K562 (cell line): ENCODE results near the gene IDH3G. TPM values are rescaled to one million over a fixed set of nuclear protein-coding genes. Genes with fewer than 3 reads are reported as not detected.

ENCODE experiments used
- ATAC-seq: fragments of 200-7000 bp; cut with Tn5 transposase; 3 replicates; pipeline ENCODE4 v1.9.1; 2020; ENCODE audit warnings: moderate library complexity
- BruUV-seq: library from RNA; stranded (reverse); fragments of 400-500 nt; replicated peaks from 2 replicates; lab custom pipeline; 2021; lab: Mats Ljungman, UMichigan
- CTCF ChIA-PET: fragments of 300-600 bp; formaldehyde crosslinking; extraction: SDS; loops from one replicate; lab custom pipeline; 2021; ENCODE audit warnings: low intra/inter-chr PET ratio; lab: Yijun Ruan, JAX
- POLR2A ChIA-PET: fragments of 300-600, 350-650 bp; sonication (Branson Sonifier 250); formaldehyde crosslinking; extraction: SDS; loops from one replicate; lab custom pipeline; 2021; ENCODE audit warnings: antibody characterized with exemption, inconsistent platforms; lab: Yijun Ruan, JAX
- DNase-seq, 4 experiments: peaks; one replicate each; pipeline versions ENCODE4 v3.0.0 to v3.0.0-alpha.2; 2011 to 2018; ENCODE audit warnings: low spot score in 3 of 4, mixed read lengths in 3 of 4; ENCODE audit errors: extremely low read depth in 1 of 4
- FAIRE-seq: peaks from 2 replicates; lab custom pipeline; 2011; peaks lifted over from hg19 to GRCh38; lab: Jason Lieb, UNC
- H2AFZ ChIP-seq: 2 replicates; pipeline ENCODE4 v1.6.0; 2011; ENCODE audit warnings: low read depth, low read length, control low read depth, inconsistent platforms
- H3K27ac ChIP-seq: fragments of 200-600 bp; 3 replicates; pipeline ENCODE4 v1.8.0; 2011; ENCODE audit warnings: low read depth, mild to moderate bottlenecking, control low read depth, inconsistent platforms, low read length, moderate library complexity, mixed read lengths; ENCODE audit errors: extremely low read depth
- H3K27me3 ChIP-seq, 2 experiments: fragments of 300-600 bp in 1 of 2; 2 replicates in 1 of 2; 3 replicates in 1 of 2; pipeline versions ENCODE4 v1.6.0 to v1.8.0; 2011; ENCODE audit warnings: inconsistent platforms in 2 of 2, low read length in 2 of 2, mild to moderate bottlenecking in 1 of 2, mixed read lengths in 1 of 2, moderate library complexity in 1 of 2; ENCODE audit not compliant: control insufficient read depth in 2 of 2, insufficient read depth in 2 of 2
- H3K36me3 ChIP-seq: fragments of 300-600 bp; 3 replicates; pipeline ENCODE4 v1.8.0; 2011; ENCODE audit warnings: mild to moderate bottlenecking, low read length, inconsistent platforms; ENCODE audit not compliant: control insufficient read depth, insufficient read depth
- H3K4me1 ChIP-seq, 2 experiments: fragments of 200-600 bp in 1 of 2; replicated peaks in 1 of 2; 2 replicates in 1 of 2; 3 replicates in 1 of 2; pipeline versions ENCODE4 v1.5.1 to v1.8.0; 2011; ENCODE audit warnings: inconsistent platforms in 2 of 2, low read length in 2 of 2, mild to moderate bottlenecking in 1 of 2, mixed read lengths in 1 of 2, moderate library complexity in 1 of 2; ENCODE audit not compliant: control insufficient read depth in 2 of 2, insufficient read depth in 2 of 2
- H3K4me2 ChIP-seq: 2 replicates; pipeline ENCODE4 v1.6.1; 2011; ENCODE audit warnings: low read length, control low read depth, inconsistent platforms, mixed read lengths; ENCODE audit not compliant: insufficient read depth
- H3K4me3 ChIP-seq: fragments of 200-600 bp; sonication (generic), shearing (Covaris generic); 2 replicates; pipeline ENCODE4 v1.5.1; 2016; ENCODE audit warnings: control low read depth, inconsistent platforms
- H3K79me2 ChIP-seq: fragments of 200-600 bp; 3 replicates; pipeline ENCODE4 v1.8.0; 2011; ENCODE audit warnings: low read length, inconsistent platforms; ENCODE audit not compliant: control insufficient read depth, insufficient read depth
- H3K9ac ChIP-seq, 2 experiments: 2 replicates each; pipeline versions ENCODE4 v1.6.0 to v1.6.1; 2011; ENCODE audit warnings: low read depth in 2 of 2, low read length in 2 of 2, control low read depth in 1 of 2, inconsistent platforms in 1 of 2, mild to moderate bottlenecking in 1 of 2, mixed read lengths in 1 of 2; ENCODE audit not compliant: insufficient read depth in 1 of 2
- H3K9me1 ChIP-seq: one replicate; pipeline ENCODE4 v1.6.0; 2011; ENCODE audit warnings: inconsistent platforms, mild to moderate bottlenecking, low read length, moderate library complexity; ENCODE audit not compliant: control insufficient read depth, insufficient read depth
- H3K9me3 ChIP-seq: replicated peaks from 2 replicates; pipeline ENCODE4 v1.5.1; 2011; ENCODE audit warnings: low read depth, low read length, inconsistent platforms; ENCODE audit not compliant: control insufficient read depth, insufficient read depth
- H4K20me1 ChIP-seq: replicated peaks from 2 replicates; pipeline ENCODE4 v1.6.1; 2011; ENCODE audit warnings: low read length, inconsistent platforms, mixed read lengths; ENCODE audit not compliant: control insufficient read depth, insufficient read depth
- CBX2 ChIP-seq: fragments of 200-600 bp; sonication (generic); IDR thresholded peaks from one replicate; pipeline ENCODE4 v1.6.1; 2012; ENCODE audit warnings: mild to moderate bottlenecking, low read length, inconsistent platforms; ENCODE audit not compliant: insufficient read depth, poor library complexity, severe bottlenecking
- ERF ChIP-seq: fragments of 450-650 bp; formaldehyde crosslinking; IDR thresholded peaks from 2 replicates; pipeline ENCODE4 v1.4.0; 2020; ENCODE audit warnings: mild to moderate bottlenecking, mixed read lengths
- FOXM1 ChIP-seq, 2 experiments: fragments of 450-650 bp in 1 of 2; sonication (generic) in 1 of 2; formaldehyde crosslinking in 1 of 2; IDR thresholded peaks; 2 replicates each; pipeline versions ENCODE4 v1.6.1 to v1.9.0; 2017 to 2022; ENCODE audit warnings: low read depth in 2 of 2, mild to moderate bottlenecking in 2 of 2, missing genetic modification reagents in 1 of 2, moderate library complexity in 1 of 2
- HCFC1 ChIP-seq: IDR thresholded peaks from 2 replicates; pipeline ENCODE4 v1.6.1; 2012; ENCODE audit warnings: low read depth, low read length, improper control_type of control experiment
- HNRNPL ChIP-seq: fragments of 200-400 bp; formaldehyde crosslinking; IDR thresholded peaks from 2 replicates; pipeline ENCODE4 v1.6.1; 2017; ENCODE audit warnings: low read depth, mild to moderate bottlenecking, low read length
- HNRNPUL1 ChIP-seq: fragments of 200-400 bp; formaldehyde crosslinking; IDR thresholded peaks from 2 replicates; pipeline ENCODE4 v1.6.1; 2017; ENCODE audit warnings: low read length
- JUNB ChIP-seq: fragments of 450-650 bp; formaldehyde crosslinking; conservative IDR thresholded peaks from 2 replicates; pipeline ENCODE4 v1.4.0; 2020; ENCODE audit warnings: mild to moderate bottlenecking
- MTF1 ChIP-seq: fragments of 250-450 bp; sonication (Bioruptor Pico); IDR thresholded peaks from 2 replicates; pipeline ENCODE4 v1.9.0; 2021; ENCODE audit warnings: moderate library complexity, mild to moderate bottlenecking, inconsistent platforms, borderline replicate concordance
- NEUROD1 ChIP-seq: fragments of 150-350 bp; IDR thresholded peaks from 2 replicates; pipeline ENCODE4 v1.6.1; 2014; ENCODE audit warnings: borderline replicate concordance, low read length, low read depth; ENCODE audit not compliant: partially characterized antibody
- NFIC ChIP-seq: fragments of 450-650 bp; IDR thresholded peaks from 2 replicates; pipeline ENCODE4 v1.6.1; 2017; ENCODE audit warnings: mild to moderate bottlenecking, inconsistent platforms
- POLR2G ChIP-seq: fragments of 200-400 bp; formaldehyde crosslinking; IDR thresholded peaks from 2 replicates; pipeline ENCODE4 v1.6.1; 2017; ENCODE audit warnings: low read depth, mild to moderate bottlenecking, antibody characterized with exemption, low read length, moderate library complexity
- RBFOX2 ChIP-seq: fragments of 200-400 bp; formaldehyde crosslinking; IDR thresholded peaks from 2 replicates; pipeline ENCODE4 v1.6.1; 2017; ENCODE audit warnings: low read depth, mild to moderate bottlenecking, low read length, moderate library complexity
- XRCC5 ChIP-seq: fragments of 200-400 bp; formaldehyde crosslinking; IDR thresholded peaks from 2 replicates; pipeline ENCODE4 v1.6.1; 2017; ENCODE audit warnings: low read depth, mild to moderate bottlenecking, low read length
- ZBTB2 ChIP-seq: fragments of 450-650 bp; IDR thresholded peaks from 2 replicates; pipeline ENCODE4 v1.6.1; 2016; ENCODE audit warnings: antibody characterized with exemption
- ZBTB33 ChIP-seq: sonication (generic); formaldehyde crosslinking; IDR thresholded peaks from 2 replicates; pipeline ENCODE4 v1.8.1; 2023; ENCODE audit warnings: mild to moderate bottlenecking, missing genetic modification reagents
- ZNF764 ChIP-seq: fragments of 250-450 bp; sonication (Bioruptor Pico); IDR thresholded peaks from 2 replicates; pipeline ENCODE4 v1.4.0; 2020; ENCODE audit warnings: low read depth, mild to moderate bottlenecking, moderate library complexity
- WGBS: fragments of 100-300 bp; shearing (Covaris generic); methylation state at CpG from one replicate; pipeline ENCODE4 v1.1.6; 2016; ENCODE audit warnings: low coverage, mixed read lengths; ENCODE audit not compliant: insufficient coverage; ENCODE audit errors: missing lambda C conversion rate; 5-methylcytosine and 5-hydroxymethylcytosine counted together
- in situ Hi-C: fragments of 300-500 bp; cut with MboI; formaldehyde crosslinking; loops from 4 replicates; pipeline ENCODE4 v1.15.0; 2018; ENCODE audit warnings: inconsistent platforms, mixed read lengths
- intact Hi-C: fragments of 100-400 bp; cut with micrococcal nuclease; formaldehyde crosslinking; loops from 2 replicates; pipeline ENCODE4 v1.14.2; 2022
- polyA plus RNA-seq, 8 experiments: library from polyadenylated mRNA; depleted of rRNA in 4 of 8; stranded (reverse) in 5 of 8; unstranded in 3 of 8; fragments of >200 nt; fragmentation: Nextera tagmentation in 2 of 8; fragmentation: Illumina TruSeq in 1 of 8; extraction: Ambion mirVana in 2 of 8; extraction: Trizol in 1 of 8; gene quantifications; 2 replicates each; pipeline versions ENCODE4 v1.2.1 to v1.2.3, GENCODE V29; 2011 to 2014; ENCODE audit warnings: inconsistent platforms in 1 of 8, missing spikeins in 1 of 8
- total RNA-seq, 7 experiments: library from RNA; depleted of rRNA in 6 of 7; stranded (reverse); fragments of >200 nt in 6 of 7; fragmentation: Illumina TruSeq in 2 of 7; extraction: Trizol in 2 of 7; gene quantifications; 2 replicates each; pipeline versions ENCODE4 v1.2.1 to v1.2.3, GENCODE V29; 2011 to 2021; ENCODE audit warnings: low replicate concordance in 1 of 7

The IDH3G gene
- total and polyA plus RNA-seq, 9 of the 15 experiments (the other 6 are each of a cell fraction or from before 2014, with no cell fraction given) = 24.3 to 72.5 (median 37.9) TPM

- ATAC-seq (no peak), DNase-seq (peak in 1 of 4 experiments; percentile 2), FAIRE-seq (no peak)
- in situ Hi-C loops = no loop called here
- H3K4me3 ChIP-seq = no peak overlapping the region
- peak overlapping the region; percentile 99 for H3K27ac ChIP-seq
- ChIA-PET CTCF (no interaction called here), POLR2A (no interaction called here)
- H3K9me3 ChIP-seq = no peaks in the 10 kb centered on the region
- no peaks in the 10 kb centered on the region for H3K27me3 ChIP-seq
- no TSS peak for BruUV-seq
- peak overlapping the region; percentile 86; the same call in 1 of the 2 replicates for H2AFZ ChIP-seq
- 90% methylated on average over 9 of the region's 56 CpGs for WGBS
- H4K20me1 ChIP-seq = no peaks in the 10 kb centered on the region
- peaks cover 15 to 91% of the 10 kb centered on the region in 2 experiments for H3K4me1 ChIP-seq
- H3K9me1 ChIP-seq = no peaks in the 10 kb centered on the region
- H3K36me3 ChIP-seq = no peaks in the 10 kb centered on the region
- peak overlapping the region; percentile 92 to 96 for H3K9ac ChIP-seq
- H3K4me2 ChIP-seq = peak overlapping the region; percentile 87; the same call in 1 of the 2 replicates
- peak; percentile 52; the same call in 1 of the 2 replicates for TF ChIP-seq ZBTB33
- no peak for TF ChIP-seq ZBTB2
- no peak for TF ChIP-seq JUNB
- no peak for TF ChIP-seq MTF1 (CRISPR knock-in tag)
- TF ChIP-seq HNRNPL = peak; percentile 49
- 0 out of 2 replicates have a peak, but pooled peaks have one; percentile 0 for TF ChIP-seq XRCC5
- TF ChIP-seq HCFC1 = no peak
- no peak for TF ChIP-seq HNRNPUL1
- 0 out of 2 replicates have a peak, but pooled peaks have one; percentile 5 for TF ChIP-seq RBFOX2
- TF ChIP-seq CBX2 = no peak
- TF ChIP-seq ZNF764 (CRISPR knock-in tag) = no peak
- peak; percentile 37 for TF ChIP-seq POLR2G
- no peak for TF ChIP-seq FOXM1 (IDR thresholded peaks at IDR 0.05; ENCODE audit: low read depth)
- TF ChIP-seq FOXM1 (CRISPR knock-in tag; IDR thresholded peaks at IDR 0.05; ENCODE audit: low read depth) = peak; percentile 63; the same call in 1 of the 2 replicates
- TF ChIP-seq NEUROD1 = no peak
- peak; percentile 20; the same call in 1 of the 2 replicates for TF ChIP-seq NFIC
- TF ChIP-seq ERF = no peak
- TF ChIP-seq, all 486 proteins: peak for 7
- H3K79me2 ChIP-seq = peaks cover 14% of the 10 kb centered on the region
- intact Hi-C loops = loop anchor here (5.0 kb wide), 1 partner anchor 160 kb away; the partner anchor contains the start of gene ARHGAP4
Observed at GRCh38 chrX:153766871-153767673, 27.1 kb downstream of the IDH3G start.
